Measurements from ENCODE around the gene GAS2. TPM values are rescaled to one million over a fixed set of nuclear protein-coding genes. Genes with fewer than 3 reads are reported as not detected.

Gene GAS2
- polyA plus RNA-seq, 1 of the 3 experiments (the other 2 are of a cell fraction), result 0.72 TPM

- CTCF ChIA-PET, result interaction anchor here (1.4 kb wide), 1 partner anchor 22 kb away, joined by 3 read pairs; the partner anchor contains the start of gene GAS2
- TF ChIP-seq IRF3 (IDR thresholded peaks at IDR 0.05; ENCODE audit: low read depth, low read length), result no peak
- no peak for TF ChIP-seq GABPA (IDR thresholded peaks at IDR 0.05; ENCODE audit: low read depth)
- TF ChIP-seq CTCF (IDR thresholded peaks at IDR 0.05), result no peak
- no peak for TF ChIP-seq RCOR1 (IDR thresholded peaks at IDR 0.05; ENCODE audit: low read length)
- TF ChIP-seq CHD2 (IDR thresholded peaks at IDR 0.05; ENCODE audit: low read length, partially characterized antibody), result no peak
- TF ChIP-seq SMC3 (IDR thresholded peaks at IDR 0.05; ENCODE audit: low read depth, low read length), result no peak
- TF ChIP-seq JUND (IDR thresholded peaks at IDR 0.05), result no peak
- TF ChIP-seq REST (IDR thresholded peaks at IDR 0.05; ENCODE audit: low read depth, low read length), result no peak
- no peak for TF ChIP-seq MXI1 (IDR thresholded peaks at IDR 0.05; ENCODE audit: low read depth, low read length)
- TF ChIP-seq NFIC (IDR thresholded peaks at IDR 0.05; ENCODE audit: borderline replicate concordance), result no peak
- no peak for TF ChIP-seq TAF1 (IDR thresholded peaks at IDR 0.05; ENCODE audit: borderline replicate concordance, low read depth, low read length)
These were observed 22.5 kb downstream of the GAS2 start for GRCh38 chr11:22688914-22689313.

More at GRCh38 chr11:22688914-22689313, 22.5 kb downstream of the GAS2 start:
- no peaks in the 10 kb centered on the region for H4K20me1 ChIP-seq (ENCODE audit: insufficient read depth)
- no peak for DNase-seq
- no peaks in the 10 kb centered on the region for H3F3A ChIP-seq (replicated peaks; ENCODE audit: insufficient read depth)
- no peaks in the 10 kb centered on the region for H3K4me1 ChIP-seq (ENCODE audit: control insufficient read depth in 1 of 2, insufficient read depth in 2 of 2, low read depth in 1 of 2, low read length in 1 of 2)
- H3K27ac ChIP-seq (ENCODE audit: low read depth in 2 of 2, low read length in 1 of 2), result no peak overlapping the region
- no peaks in the 10 kb centered on the region for H3K9me3 ChIP-seq
- POLR2A ChIA-PET, result no interaction called here
- no peaks in the 10 kb centered on the region for H3K9me2 ChIP-seq
- H3K27me3 ChIP-seq (ENCODE audit: insufficient read depth), result no peaks in the 10 kb centered on the region
- no peak overlapping the region for H3K9ac ChIP-seq
- H3K4me3 ChIP-seq (ENCODE audit: low read depth in 2 of 2, low read length in 1 of 2), result no peak overlapping the region
- H3K36me3 ChIP-seq (replicated peaks in 1 of 2; ENCODE audit: control insufficient read depth in 1 of 2, insufficient read depth in 2 of 2, low read length in 1 of 2), result no peaks in the 10 kb centered on the region
- H2AFZ ChIP-seq (ENCODE audit: low read depth), result no peak overlapping the region
- whole genome bisulfite sequencing (ENCODE audit: low lambda C conversion rate), result 52% methylated on average over 3 of the region's 3 CpGs
- H3K79me2 ChIP-seq (ENCODE audit: insufficient read depth), result no peaks in the 10 kb centered on the region
- H3K4me2 ChIP-seq, result no peak overlapping the region

All from SK-N-SH (cell line).